ENCODE measurements around the gene MACROD2.

Gene MACROD2

DNA sequence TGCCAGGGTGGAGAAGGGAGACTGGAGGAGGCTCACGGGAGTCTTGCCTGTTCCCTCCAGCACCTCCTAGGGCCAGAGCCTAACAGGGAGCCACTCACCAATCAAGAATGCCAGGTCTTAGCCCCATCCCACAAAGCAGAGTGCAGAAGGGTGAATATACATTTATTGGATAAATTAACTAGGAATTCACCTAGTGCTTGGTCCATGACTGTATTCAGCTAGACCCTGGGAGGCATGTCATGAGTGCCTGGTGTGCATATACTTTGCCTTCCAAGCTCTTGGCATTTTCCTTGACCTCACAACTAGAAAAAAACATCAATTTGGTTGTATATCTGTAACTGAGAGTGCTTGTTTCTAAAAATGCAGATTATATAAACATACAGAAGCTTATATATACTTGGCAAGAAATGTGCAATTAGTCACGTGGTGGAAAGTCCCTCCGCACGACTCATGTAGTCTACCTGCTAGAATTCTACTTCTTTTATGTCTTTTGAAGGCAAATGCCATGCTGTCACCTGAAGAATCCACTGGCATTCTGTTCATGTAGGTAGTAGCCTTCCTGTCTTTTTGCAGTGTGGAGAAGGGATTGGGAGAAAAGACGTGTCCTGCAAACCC, 1586.9 kb downstream of the MACROD2 start:
- POLR2A ChIA-PET = no interaction called here
- CTCF ChIA-PET = interaction anchor here (0.7 kb wide), 1 partner anchor 349 kb away, joined by 3 read pairs; no protein-coding TSS in a partner anchor
- no peak overlapping the region for H3K27ac ChIP-seq (ENCODE audit: extremely low read depth, low read depth, low read length)

DNA sequence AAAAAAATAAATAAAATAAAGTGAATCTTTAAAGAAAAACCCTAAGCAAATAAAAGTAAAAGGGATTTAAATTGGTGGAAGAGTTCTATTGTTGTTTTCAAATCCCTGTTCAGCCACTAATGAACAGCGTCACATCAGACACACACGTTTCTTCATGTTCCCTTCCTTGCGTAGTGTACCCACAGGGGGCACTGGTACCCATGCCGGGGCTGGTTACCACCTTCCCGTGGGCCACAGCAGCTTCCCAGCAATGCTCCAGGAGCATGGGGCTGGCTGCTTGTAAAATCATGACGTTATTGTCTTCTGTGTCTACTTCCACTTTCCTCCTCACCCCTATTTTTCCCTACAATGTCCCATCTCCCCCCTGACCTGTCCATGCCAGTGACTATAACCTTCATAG, 1589.2 kb downstream of the MACROD2 start:
- H3K4me1 ChIP-seq (ENCODE audit: control insufficient read depth, insufficient read depth, low read length) = no peaks in the 10 kb centered on the region
- no peaks in the 10 kb centered on the region for H3K9me3 ChIP-seq (ENCODE audit: control insufficient read depth, insufficient read depth, low read depth, low read length)
- H3K4me3 ChIP-seq (ENCODE audit: low read depth, low read length) = no peak overlapping the region
- TF ChIP-seq HOXA7 (CRISPR knock-in tag; IDR thresholded peaks at IDR 0.05; ENCODE audit: borderline replicate concordance) (no peak), KLF8 (tag by site-specific recombination; IDR thresholded peaks at IDR 0.05) (no peak), ZNF404 (tag by site-specific recombination; IDR thresholded peaks at IDR 0.05) (no peak), ZNF391 (tag by site-specific recombination; IDR thresholded peaks at IDR 0.05; ENCODE audit: borderline replicate concordance, low read depth) (no peak), MEIS1 (CRISPR knock-in tag; IDR thresholded peaks at IDR 0.05; ENCODE audit: borderline replicate concordance) (no peak), YY1 (tag by site-specific recombination; IDR thresholded peaks at IDR 0.05) (no peak), ZNF202 (tag by site-specific recombination; IDR thresholded peaks at IDR 0.05; ENCODE audit: borderline replicate concordance) (no peak), ZNF626 (tag by site-specific recombination; IDR thresholded peaks at IDR 0.05) (no peak), ZBTB21 (tag by site-specific recombination; IDR thresholded peaks at IDR 0.05) (no peak), ZNF549 (tag by site-specific recombination; IDR thresholded peaks at IDR 0.05) (no peak)
- H3K36me3 ChIP-seq (ENCODE audit: control insufficient read depth in 2 of 2, insufficient read depth in 1 of 2, low read length in 2 of 2) = no peaks in the 10 kb centered on the region
- H3K27ac ChIP-seq (ENCODE audit: extremely low read depth, low read depth, low read length) = no peak overlapping the region
- ChIA-PET CTCF (no interaction called here), POLR2A (no interaction called here)

More for the DNA sequence above, 1586.9 kb downstream of the MACROD2 start:
- no peaks in the 10 kb centered on the region for H3K4me1 ChIP-seq (ENCODE audit: control insufficient read depth, insufficient read depth, low read length)
- no peak overlapping the region for H3K4me3 ChIP-seq (ENCODE audit: low read depth, low read length)
- TF ChIP-seq ZNF175 (tag by site-specific recombination; IDR thresholded peaks at IDR 0.05) (no peak), ZNF157 (tag by site-specific recombination; IDR thresholded peaks at IDR 0.05) (no peak), ZNF768 (tag by site-specific recombination; IDR thresholded peaks at IDR 0.05) (no peak), ATF2 (tag by site-specific recombination; IDR thresholded peaks at IDR 0.05; ENCODE audit: low read depth) (no peak), ZNF610 (tag by site-specific recombination; IDR thresholded peaks at IDR 0.05; ENCODE audit: borderline replicate concordance) (no peak), ZNF324 (tag by site-specific recombination; IDR thresholded peaks at IDR 0.05) (no peak), GLI2 (tag by site-specific recombination; IDR thresholded peaks at IDR 0.05; ENCODE audit: borderline replicate concordance, low read depth) (no peak), PBX3 (CRISPR knock-in tag; IDR thresholded peaks at IDR 0.05) (no peak), ZNF791 (tag by site-specific recombination; IDR thresholded peaks at IDR 0.05) (no peak), ZNF239 (tag by site-specific recombination; IDR thresholded peaks at IDR 0.05) (no peak), ZNF350 (tag by site-specific recombination; IDR thresholded peaks at IDR 0.05) (no peak), ZNF248 (tag by site-specific recombination; IDR thresholded peaks at IDR 0.05) (no peak), ZNF654 (tag by site-specific recombination; IDR thresholded peaks at IDR 0.05; ENCODE audit: low read depth) (no peak), ZNF292 (tag by site-specific recombination; IDR thresholded peaks at IDR 0.05; ENCODE audit: borderline replicate concordance, low read depth) (no peak)
- TF ChIP-seq, protein P1, sequence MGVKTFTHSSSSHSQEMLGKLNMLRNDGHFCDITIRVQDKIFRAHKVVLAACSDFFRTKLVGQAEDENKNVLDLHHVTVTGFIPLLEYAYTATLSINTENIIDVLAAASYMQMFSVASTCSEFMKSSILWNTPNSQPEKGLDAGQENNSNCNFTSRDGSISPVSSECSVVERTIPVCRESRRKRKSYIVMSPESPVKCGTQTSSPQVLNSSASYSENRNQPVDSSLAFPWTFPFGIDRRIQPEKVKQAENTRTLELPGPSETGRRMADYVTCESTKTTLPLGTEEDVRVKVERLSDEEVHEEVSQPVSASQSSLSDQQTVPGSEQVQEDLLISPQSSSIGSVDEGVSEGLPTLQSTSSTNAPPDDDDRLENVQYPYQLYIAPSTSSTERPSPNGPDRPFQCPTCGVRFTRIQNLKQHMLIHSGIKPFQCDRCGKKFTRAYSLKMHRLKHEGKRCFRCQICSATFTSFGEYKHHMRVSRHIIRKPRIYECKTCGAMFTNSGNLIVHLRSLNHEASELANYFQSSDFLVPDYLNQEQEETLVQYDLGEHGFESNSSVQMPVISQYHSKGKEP (tag by site-specific recombination; IDR thresholded peaks at IDR 0.05) = no peak
- TF ChIP-seq, protein P2, sequence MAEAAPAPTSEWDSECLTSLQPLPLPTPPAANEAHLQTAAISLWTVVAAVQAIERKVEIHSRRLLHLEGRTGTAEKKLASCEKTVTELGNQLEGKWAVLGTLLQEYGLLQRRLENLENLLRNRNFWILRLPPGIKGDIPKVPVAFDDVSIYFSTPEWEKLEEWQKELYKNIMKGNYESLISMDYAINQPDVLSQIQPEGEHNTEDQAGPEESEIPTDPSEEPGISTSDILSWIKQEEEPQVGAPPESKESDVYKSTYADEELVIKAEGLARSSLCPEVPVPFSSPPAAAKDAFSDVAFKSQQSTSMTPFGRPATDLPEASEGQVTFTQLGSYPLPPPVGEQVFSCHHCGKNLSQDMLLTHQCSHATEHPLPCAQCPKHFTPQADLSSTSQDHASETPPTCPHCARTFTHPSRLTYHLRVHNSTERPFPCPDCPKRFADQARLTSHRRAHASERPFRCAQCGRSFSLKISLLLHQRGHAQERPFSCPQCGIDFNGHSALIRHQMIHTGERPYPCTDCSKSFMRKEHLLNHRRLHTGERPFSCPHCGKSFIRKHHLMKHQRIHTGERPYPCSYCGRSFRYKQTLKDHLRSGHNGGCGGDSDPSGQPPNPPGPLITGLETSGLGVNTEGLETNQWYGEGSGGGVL (tag by site-specific recombination; IDR thresholded peaks at IDR 0.05) = no peak
- TF ChIP-seq, protein P3, sequence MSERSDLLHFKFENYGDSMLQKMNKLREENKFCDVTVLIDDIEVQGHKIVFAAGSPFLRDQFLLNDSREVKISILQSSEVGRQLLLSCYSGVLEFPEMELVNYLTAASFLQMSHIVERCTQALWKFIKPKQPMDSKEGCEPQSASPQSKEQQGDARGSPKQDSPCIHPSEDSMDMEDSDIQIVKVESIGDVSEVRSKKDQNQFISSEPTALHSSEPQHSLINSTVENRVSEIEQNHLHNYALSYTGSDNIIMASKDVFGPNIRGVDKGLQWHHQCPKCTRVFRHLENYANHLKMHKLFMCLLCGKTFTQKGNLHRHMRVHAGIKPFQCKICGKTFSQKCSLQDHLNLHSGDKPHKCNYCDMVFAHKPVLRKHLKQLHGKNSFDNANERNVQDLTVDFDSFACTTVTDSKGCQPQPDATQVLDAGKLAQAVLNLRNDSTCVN (tag by site-specific recombination; optimal IDR thresholded peaks at IDR 0.05) = no peak
- no peaks in the 10 kb centered on the region for H3K36me3 ChIP-seq (ENCODE audit: control insufficient read depth in 2 of 2, insufficient read depth in 1 of 2, low read length in 2 of 2)
- H3K9me3 ChIP-seq (ENCODE audit: control insufficient read depth, insufficient read depth, low read depth, low read length) = no peaks in the 10 kb centered on the region
